BLaER1 treated with 17β-estradiol and CSF1 and Interleukin-3, amounts not matched to agents 10 nM and 100 nM (cell line): ENCODE results near the gene EBPL.
A peak's percentile ranks its signal among the peaks of the same experiment; 100 is the strongest.

Source experiments
- H3K27ac ChIP-seq, 11 experiments: shearing (Covaris generic); formaldehyde crosslinking; 2 replicates each; pipeline ENCODE4 v1.8.1; 2022
- H3K27me3 ChIP-seq, 11 experiments: shearing (Covaris generic); formaldehyde crosslinking; 2 replicates each; pipeline ENCODE4 v1.8.1; 2022
- H3K36me3 ChIP-seq, 11 experiments: shearing (Covaris generic); formaldehyde crosslinking; 2 replicates each; pipeline ENCODE4 v1.8.1; 2022
- H3K4me1 ChIP-seq, 10 experiments: shearing (Covaris generic); formaldehyde crosslinking; 2 replicates each; pipeline ENCODE4 v1.8.1; 2022
- H3K4me2 ChIP-seq, 11 experiments: shearing (Covaris generic); formaldehyde crosslinking; 2 replicates each; pipeline ENCODE4 v1.8.1; 2022
- H3K4me3 ChIP-seq, 10 experiments: shearing (Covaris generic); formaldehyde crosslinking; 2 replicates each; pipeline ENCODE4 v1.8.1; 2022
- H3K9ac ChIP-seq, 11 experiments: shearing (Covaris generic); formaldehyde crosslinking; 2 replicates each; pipeline ENCODE4 v1.8.1; 2022
- H3K9me3 ChIP-seq, 11 experiments: shearing (Covaris generic); formaldehyde crosslinking; replicated peaks in 1 of 11; 2 replicates each; pipeline ENCODE4 v1.8.1; 2022
- H4K20me1 ChIP-seq, 11 experiments: shearing (Covaris generic); formaldehyde crosslinking; 2 replicates each; pipeline ENCODE4 v1.8.1; 2022
- Cebpa-rat ChIP-seq, 11 experiments: shearing (Covaris generic); IDR thresholded peaks; 2 replicates each; pipeline ENCODE4 v1.8.1; 2022

The EBPL gene

DNA sequence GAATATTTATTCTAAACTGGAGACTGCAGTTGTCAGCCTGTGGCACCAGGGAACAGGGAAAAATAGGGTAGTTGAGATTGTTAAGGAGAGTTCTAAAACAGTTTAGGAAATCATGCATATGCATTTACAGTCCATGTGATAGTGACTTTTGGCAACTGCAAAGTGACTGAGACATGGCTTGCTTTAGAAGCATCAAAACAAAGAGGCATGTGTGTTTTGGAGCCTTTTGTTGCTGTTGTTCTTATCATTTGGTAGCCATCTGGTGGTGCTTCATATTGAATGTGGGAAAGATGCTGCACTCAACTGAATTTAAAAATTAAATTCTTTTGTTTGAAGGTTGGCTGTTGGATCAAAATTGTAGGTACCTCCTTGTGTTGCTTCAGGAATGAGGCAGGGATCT, 10.2 kb upstream of the EBPL start:
- TF ChIP-seq Cebpa-rat (IDR thresholded peaks at IDR 0.05) = no peak
- Histone ChIP-seq H3K27ac (no peak overlapping the region), H3K4me1 (no peaks in the 10 kb centered on the region), H3K27me3 (no peaks in the 10 kb centered on the region), H3K9me3 (no peaks in the 10 kb centered on the region), H3K4me2 (no peak overlapping the region), H3K9ac (no peak overlapping the region), H4K20me1 (no peaks in the 10 kb centered on the region; a peak in 1 of 22 replicates), H3K36me3 (peaks cover 62 to 92% (median 82%) of the 10 kb centered on the region in 11 experiments), H3K4me3 (no peak overlapping the region)

DNA sequence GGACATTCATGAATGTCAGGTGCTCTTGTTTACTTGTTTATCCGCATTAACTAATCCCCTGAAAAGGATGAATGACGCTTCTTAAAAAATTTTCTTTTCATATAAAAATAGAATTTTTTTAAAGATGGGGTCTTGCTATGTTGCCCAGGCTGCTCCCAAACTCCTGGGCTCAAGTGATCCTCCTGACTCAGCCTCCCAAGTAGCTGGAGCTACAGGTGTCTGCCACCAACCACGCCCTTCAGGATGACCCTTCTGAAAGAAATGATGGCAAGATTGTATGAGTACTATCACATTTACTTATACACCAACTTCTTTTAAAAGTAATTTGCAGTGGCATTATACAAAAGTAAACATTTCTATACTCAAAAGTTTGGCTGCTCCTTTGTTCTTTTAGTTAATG, 6.2 kb upstream of the EBPL start:
- H3K9ac ChIP-seq = no peak overlapping the region
- TF ChIP-seq Cebpa-rat (IDR thresholded peaks at IDR 0.05) = no peak
- no peak overlapping the region for H3K4me3 ChIP-seq
- H3K27me3 ChIP-seq = no peaks in the 10 kb centered on the region
- H4K20me1 ChIP-seq = no peaks in the 10 kb centered on the region; a peak in 1 of 22 replicates
- H3K9me3 ChIP-seq = no peaks in the 10 kb centered on the region
- peaks cover 32 to 53% (median 49%) of the 10 kb centered on the region in 11 experiments for H3K36me3 ChIP-seq
- no peak overlapping the region for H3K27ac ChIP-seq
- H3K4me2 ChIP-seq = no peak overlapping the region
- peaks cover 0 to 25% (median 11%) of the 10 kb centered on the region in 10 experiments; a peak in 11 of 20 replicates for H3K4me1 ChIP-seq

DNA sequence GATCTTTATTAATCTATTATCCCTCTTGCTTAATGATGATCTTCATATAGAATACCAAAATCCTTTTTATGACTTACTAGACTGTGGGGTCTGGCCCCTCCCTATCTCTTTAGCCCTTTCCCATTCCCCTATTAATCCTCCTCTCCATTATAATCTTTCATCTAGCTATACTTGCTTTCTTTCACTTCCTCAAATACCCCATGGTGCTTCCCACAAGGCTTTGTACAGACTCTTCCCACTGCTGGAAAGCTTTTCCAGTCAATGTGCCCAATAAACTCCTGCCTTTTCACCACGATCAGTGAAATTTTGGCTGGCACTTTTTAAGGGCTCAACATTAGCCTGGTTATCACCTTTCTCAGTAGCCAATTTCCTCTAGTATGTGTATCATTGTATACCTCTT, 3.2 kb upstream of the EBPL start:
- Histone ChIP-seq H3K9ac (no peak overlapping the region), H4K20me1 (peaks cover 0 to 8% (median 0%) of the 10 kb centered on the region in 11 experiments; a peak in 5 of 22 replicates), H3K4me2 (peak overlapping the region in 5 of 11 experiments; percentile 16 to 64 (median 50); a peak in 9 of 22 replicates), H3K27ac (no peak overlapping the region), H3K27me3 (no peaks in the 10 kb centered on the region), H3K9me3 (no peaks in the 10 kb centered on the region), H3K4me1 (peaks cover 12 to 46% (median 26%) of the 10 kb centered on the region in 10 experiments), H3K36me3 (peaks cover 10 to 27% (median 24%) of the 10 kb centered on the region in 11 experiments; a peak in 20 of 22 replicates), H3K4me3 (no peak overlapping the region)
- TF ChIP-seq Cebpa-rat (IDR thresholded peaks at IDR 0.05) = no peak

DNA sequence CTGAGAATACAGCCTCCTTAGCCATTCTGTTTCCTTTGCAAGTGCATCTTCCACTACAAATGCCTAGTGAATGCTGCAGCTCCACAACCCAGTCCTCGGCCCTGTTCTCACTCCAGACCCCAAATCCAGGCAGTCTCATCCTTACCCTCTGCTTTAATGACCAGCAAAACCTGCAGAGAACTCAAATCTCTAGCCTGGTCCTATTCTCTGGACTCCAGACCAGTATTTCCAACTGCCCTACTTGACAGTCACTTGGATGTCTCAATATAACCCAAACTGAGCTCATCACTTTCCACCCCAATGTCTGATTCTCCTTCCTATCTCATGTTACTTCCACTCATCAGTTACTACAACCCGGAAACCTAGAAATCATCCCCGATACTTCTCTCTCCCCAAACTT, 2.6 kb upstream of the EBPL start:
- Histone ChIP-seq H3K4me1 (peaks cover 17 to 50% (median 31%) of the 10 kb centered on the region in 10 experiments), H3K4me3 (no peak overlapping the region), H3K36me3 (peaks cover 9 to 33% (median 24%) of the 10 kb centered on the region in 11 experiments; a peak in 20 of 22 replicates), H3K4me2 (peak overlapping the region in 5 of 11 experiments; percentile 16 to 64 (median 51); a peak in 6 of 22 replicates), H3K27ac (peak overlapping the region in 2 of 11 experiments; percentile 22 to 41; a peak in 1 of 22 replicates), H3K9me3 (no peaks in the 10 kb centered on the region), H4K20me1 (peaks cover 0 to 13% (median 0%) of the 10 kb centered on the region in 11 experiments; a peak in 5 of 22 replicates), H3K9ac (no peak overlapping the region), H3K27me3 (no peaks in the 10 kb centered on the region)
- TF ChIP-seq Cebpa-rat (IDR thresholded peaks at IDR 0.05) = no peak

DNA sequence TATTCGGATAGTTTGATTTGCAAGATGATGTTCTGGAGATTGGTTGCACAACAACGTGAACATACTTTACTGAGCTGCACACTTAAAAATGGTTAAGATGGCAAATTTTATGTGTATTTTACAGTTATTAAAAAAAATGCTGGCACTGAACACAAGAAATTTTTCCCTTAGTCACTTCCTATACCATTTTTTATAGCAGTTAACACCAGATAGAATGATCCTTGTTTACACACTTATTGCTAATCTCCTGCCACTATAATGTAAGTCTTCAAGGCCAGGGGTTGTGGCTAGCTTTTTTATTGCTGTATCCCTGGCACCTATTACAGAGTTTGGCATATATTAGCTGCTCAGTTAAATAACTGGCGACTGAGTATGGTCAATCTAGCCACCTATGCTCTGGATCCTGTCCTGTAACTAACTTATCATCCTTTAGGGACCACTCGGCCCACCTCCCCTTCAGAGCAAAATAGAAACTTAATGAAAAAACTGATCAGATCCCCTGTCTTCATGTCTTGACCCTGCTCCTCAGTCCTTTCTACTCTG, 2.0 kb upstream of the EBPL start:
- Histone ChIP-seq H4K20me1 (peaks cover 0 to 18% (median 0%) of the 10 kb centered on the region in 11 experiments; a peak in 6 of 22 replicates), H3K27ac (peak overlapping the region in 4 of 11 experiments; percentile 22 to 41 (median 38); a peak in 6 of 22 replicates), H3K27me3 (no peaks in the 10 kb centered on the region), H3K9me3 (no peaks in the 10 kb centered on the region), H3K36me3 (peaks cover 4 to 33% (median 23%) of the 10 kb centered on the region in 11 experiments; a peak in 20 of 22 replicates), H3K4me2 (peak overlapping the region in 4 of 11 experiments; percentile 40 to 60 (median 50); a peak in 6 of 22 replicates), H3K4me1 (peaks cover 17 to 51% (median 31%) of the 10 kb centered on the region in 10 experiments), H3K4me3 (no peak overlapping the region), H3K9ac (no peak overlapping the region)
- TF ChIP-seq Cebpa-rat (IDR thresholded peaks at IDR 0.05) = no peak

DNA sequence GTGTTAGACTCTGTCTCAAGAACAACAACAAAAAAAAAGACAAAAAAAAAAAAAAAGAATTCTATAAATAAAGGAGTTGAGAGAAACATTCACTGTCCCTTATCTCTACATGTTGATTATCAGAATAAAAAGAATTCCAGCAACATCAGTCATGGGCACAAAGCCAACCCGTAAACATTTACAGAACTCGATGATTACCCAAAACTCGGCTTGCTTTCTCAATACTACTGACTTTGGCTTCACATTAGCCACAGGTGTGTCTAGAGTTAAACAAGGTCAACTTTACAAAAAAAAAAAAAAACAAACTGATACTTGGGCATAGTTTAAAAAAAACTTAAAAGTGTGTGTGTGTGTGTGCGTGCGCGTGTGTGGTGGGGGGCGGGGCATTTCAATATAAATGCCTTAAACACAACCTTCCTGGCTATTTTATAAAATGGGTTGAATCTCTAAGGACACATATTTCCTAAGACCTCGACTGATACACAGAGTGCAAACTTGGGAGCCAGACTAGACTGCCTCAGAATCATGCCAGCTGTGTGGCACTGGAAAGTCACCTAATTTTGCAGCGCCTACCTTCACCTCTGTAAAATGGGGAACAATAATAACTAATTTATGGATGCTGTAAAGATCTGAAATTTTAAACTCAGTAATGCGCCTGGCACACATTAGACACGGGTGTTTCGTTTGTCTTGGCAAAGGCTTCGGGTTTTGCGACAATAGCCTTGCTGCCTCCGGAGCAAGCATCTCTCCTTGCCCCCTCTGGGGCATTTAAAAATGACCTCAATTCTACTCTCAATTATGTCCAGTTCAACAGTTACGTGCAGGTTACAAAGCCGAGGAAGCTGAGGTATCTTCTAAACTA, 922 bp downstream of the EBPL start:
- Histone ChIP-seq H3K4me1 (peaks cover 18 to 51% (median 31%) of the 10 kb centered on the region in 10 experiments), H3K9ac (peak overlapping the region; percentile 79 to 93 (median 88)), H3K4me2 (peak overlapping the region; percentile 73 to 91 (median 86)), H3K9me3 (no peaks in the 10 kb centered on the region), H3K27me3 (no peaks in the 10 kb centered on the region), H3K36me3 (peaks cover 17 to 41% (median 36%) of the 10 kb centered on the region in 11 experiments), H3K4me3 (peak overlapping the region; percentile 73 to 93 (median 80)), H4K20me1 (peaks cover 0 to 46% (median 20%) of the 10 kb centered on the region in 11 experiments; a peak in 13 of 22 replicates), H3K27ac (peak overlapping the region; percentile 46 to 95 (median 87); a peak in 21 of 22 replicates)
- TF ChIP-seq Cebpa-rat (IDR thresholded peaks at IDR 0.05) = no peak

DNA sequence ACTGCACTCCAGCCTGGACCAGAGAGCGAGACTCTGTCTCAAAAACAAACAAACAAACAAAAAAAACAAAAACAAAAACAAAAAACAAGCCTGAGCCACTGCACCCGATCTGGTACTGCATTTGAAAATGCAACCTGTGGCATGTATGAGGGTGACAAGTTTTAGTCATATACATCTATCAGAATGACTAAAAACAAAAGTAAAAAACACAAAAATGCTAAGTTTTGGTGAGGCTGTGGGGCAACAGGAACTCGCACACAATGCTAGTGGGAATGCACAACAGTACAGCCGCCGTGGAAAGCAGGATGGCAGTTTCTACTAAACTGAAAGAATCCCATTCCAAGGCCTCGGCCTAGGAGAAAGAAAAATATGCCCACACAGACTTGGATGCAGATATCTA, 7.8 kb downstream of the EBPL start:
- peaks cover 0 to 4% (median 3%) of the 10 kb centered on the region in 11 experiments; a peak in 17 of 22 replicates for H3K9me3 ChIP-seq
- no peak for TF ChIP-seq Cebpa-rat (IDR thresholded peaks at IDR 0.05)
- peaks cover 0 to 98% (median 52%) of the 10 kb centered on the region in 11 experiments; a peak in 16 of 22 replicates for H4K20me1 ChIP-seq
- no peak overlapping the region for H3K4me3 ChIP-seq
- peaks cover 0 to 17% (median 5%) of the 10 kb centered on the region in 10 experiments; a peak in 9 of 20 replicates for H3K4me1 ChIP-seq
- peaks cover 17 to 92% (median 66%) of the 10 kb centered on the region in 11 experiments for H3K36me3 ChIP-seq
- H3K4me2 ChIP-seq = no peak overlapping the region
- no peak overlapping the region for H3K9ac ChIP-seq
- no peak overlapping the region for H3K27ac ChIP-seq
- H3K27me3 ChIP-seq = no peaks in the 10 kb centered on the region

DNA sequence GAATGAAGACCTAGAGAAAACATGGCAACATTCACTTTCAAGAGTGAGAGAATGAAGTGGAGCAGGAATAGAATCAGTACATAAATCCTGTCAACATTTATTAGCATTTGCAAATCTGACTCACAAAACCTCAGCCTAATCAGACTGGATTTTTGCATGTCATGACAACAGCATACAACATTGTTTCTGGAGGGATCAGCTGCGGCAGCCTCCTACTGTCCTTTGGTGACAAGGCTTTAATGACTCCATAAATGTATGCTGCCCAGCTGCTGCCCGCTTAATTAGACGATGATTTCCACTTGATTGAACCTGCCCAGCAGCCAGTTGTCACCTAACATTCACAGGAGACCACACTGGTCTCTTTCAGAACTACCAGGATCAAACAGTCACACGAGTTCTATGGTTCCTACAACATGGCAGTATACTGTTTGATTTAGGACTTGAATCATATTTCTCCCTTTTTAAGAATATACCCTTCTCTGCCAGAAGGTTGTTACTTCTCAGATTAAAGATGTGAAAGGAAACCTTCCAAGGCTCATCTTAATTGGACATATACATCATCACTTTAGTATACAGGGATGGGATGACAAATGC, 9.3 kb downstream of the EBPL start:
- Histone ChIP-seq H3K9me3 (peaks cover 0 to 19% (median 18%) of the 10 kb centered on the region in 11 experiments; a peak in 18 of 22 replicates), H3K27ac (peak overlapping the region in 1 of 11 experiments; percentile 18; a peak in 1 of 22 replicates), H3K4me2 (no peak overlapping the region), H3K4me3 (no peak overlapping the region), H4K20me1 (peaks cover 0 to 98% (median 50%) of the 10 kb centered on the region in 11 experiments; a peak in 16 of 22 replicates), H3K4me1 (peaks cover 0 to 13% (median 2%) of the 10 kb centered on the region in 10 experiments; a peak in 6 of 20 replicates), H3K36me3 (peaks cover 20 to 92% (median 68%) of the 10 kb centered on the region in 11 experiments; a peak in 21 of 22 replicates), H3K9ac (no peak overlapping the region), H3K27me3 (no peaks in the 10 kb centered on the region)
- no peak for TF ChIP-seq Cebpa-rat (IDR thresholded peaks at IDR 0.05)
